HepG2 (cell line): ENCODE data around the gene PIAS3.

ENCODE experiments used
- ASH2L ChIP-seq: fragments of 300-600, 200-600 bp; sonication (generic); IDR thresholded peaks from 2 replicates; pipeline ENCODE4 v1.7.0; 2017; ENCODE audit warnings: low read depth, mild to moderate bottlenecking, moderate library complexity, mixed read lengths, low read length; ENCODE audit not compliant: insufficient read length
- FOXK2 ChIP-seq: fragments of 450-650 bp; IDR thresholded peaks from 2 replicates; pipeline ENCODE4 v1.6.1; 2016
- IRX3 ChIP-seq: sonication (generic); formaldehyde crosslinking; IDR thresholded peaks from 2 replicates; pipeline ENCODE4 v1.8.1; 2023; ENCODE audit warnings: mild to moderate bottlenecking, low read depth, missing genetic modification reagents, borderline replicate concordance
- JUN ChIP-seq: sonication (generic); formaldehyde crosslinking; IDR thresholded peaks from 2 replicates; pipeline ENCODE4 v1.4.0; 2020; ENCODE audit warnings: mild to moderate bottlenecking, missing genetic modification reagents
- NPAS2 ChIP-seq: sonication (generic); formaldehyde crosslinking; IDR thresholded peaks from 2 replicates; pipeline ENCODE4 v1.8.0; 2022; ENCODE audit warnings: mild to moderate bottlenecking, missing genetic modification reagents, borderline replicate concordance
- NR3C1 ChIP-seq: sonication (generic); formaldehyde crosslinking; IDR thresholded peaks from 2 replicates; pipeline ENCODE4 v1.4.0; 2020; ENCODE audit warnings: missing genetic modification reagents
- PAX8 ChIP-seq: sonication (generic); formaldehyde crosslinking; IDR thresholded peaks from 2 replicates; pipeline ENCODE4 v1.8.0; 2022; ENCODE audit warnings: mild to moderate bottlenecking, missing genetic modification reagents, borderline replicate concordance
- ZUFSP ChIP-seq: sonication (generic); formaldehyde crosslinking; IDR thresholded peaks from 2 replicates; pipeline ENCODE4 v1.9.0; 2021; ENCODE audit warnings: missing genetic modification reagents, mild to moderate bottlenecking, borderline replicate concordance

GRCh38 chr1:145885738-145886287 is 26.9 kb upstream of the PIAS3 start, which contains the start of gene ANKRD35:
- TF ChIP-seq JUN (no peak), NR3C1 (no peak), PAX8 (no peak), ZUFSP (CRISPR knock-in tag) (no peak), NPAS2 (CRISPR knock-in tag) (no peak), ASH2L (no peak), FOXK2 (no peak), IRX3 (CRISPR knock-in tag) (no peak)
